ENCODE measurements around the gene RIBC2. TPM values are rescaled to one million over a fixed set of nuclear protein-coding genes. Genes with fewer than 3 reads are reported as not detected.
A peak's percentile ranks its signal among the peaks of the same experiment; 100 is the strongest.

The RIBC2 gene
- total and polyA plus RNA-seq, 2 of the 13 experiments (the other 11 are each of a cell fraction or from before 2014, with no cell fraction given), result 0.55 TPM; not detected in 1

- TF ChIP-seq, protein P1, sequence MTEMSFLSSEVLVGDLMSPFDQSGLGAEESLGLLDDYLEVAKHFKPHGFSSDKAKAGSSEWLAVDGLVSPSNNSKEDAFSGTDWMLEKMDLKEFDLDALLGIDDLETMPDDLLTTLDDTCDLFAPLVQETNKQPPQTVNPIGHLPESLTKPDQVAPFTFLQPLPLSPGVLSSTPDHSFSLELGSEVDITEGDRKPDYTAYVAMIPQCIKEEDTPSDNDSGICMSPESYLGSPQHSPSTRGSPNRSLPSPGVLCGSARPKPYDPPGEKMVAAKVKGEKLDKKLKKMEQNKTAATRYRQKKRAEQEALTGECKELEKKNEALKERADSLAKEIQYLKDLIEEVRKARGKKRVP (CRISPR knock-in tag; IDR thresholded peaks at IDR 0.05), result no peak
- no peak for TF ChIP-seq TP53 (CRISPR knock-in tag; conservative IDR thresholded peaks at IDR 0.05)
- TF ChIP-seq PHF21A (CRISPR knock-in tag; IDR thresholded peaks at IDR 0.05), result 0 out of 2 replicates have a peak, but pooled peaks have one; percentile 16
- no peak for TF ChIP-seq RARA (CRISPR knock-in tag; IDR thresholded peaks at IDR 0.05)
- TF ChIP-seq ZNF143 (CRISPR knock-in tag; IDR thresholded peaks at IDR 0.05), result no peak
- TF ChIP-seq ONECUT2 (CRISPR knock-in tag; IDR thresholded peaks at IDR 0.05), result no peak
- TF ChIP-seq XRCC5 (optimal IDR thresholded peaks at IDR 0.05; ENCODE audit: low read length), result peak; percentile 58
- TF ChIP-seq FOXC1 (CRISPR knock-in tag; IDR thresholded peaks at IDR 0.05; ENCODE audit: borderline replicate concordance), result no peak
- TF ChIP-seq SOX13 (IDR thresholded peaks at IDR 0.05), result no peak
- peak in 1 of 2 experiments; percentile 14; a peak in 1 of 4 replicates for TF ChIP-seq SOX13 (CRISPR knock-in tag; conservative IDR thresholded peaks at IDR 0.05 in 1 of 2, IDR thresholded peaks at IDR 0.05 in 1 of 2)
- no peak for TF ChIP-seq ZGPAT (CRISPR knock-in tag; IDR thresholded peaks at IDR 0.05)
- no peak for TF ChIP-seq ZNF562 (CRISPR knock-in tag; IDR thresholded peaks at IDR 0.05; ENCODE audit: borderline replicate concordance)
- no peak for TF ChIP-seq ARNT2 (CRISPR knock-in tag; IDR thresholded peaks at IDR 0.05; ENCODE audit: low read depth)
- peak; percentile 84 for TF ChIP-seq RAD21 (CRISPR knock-in tag; IDR thresholded peaks at IDR 0.05)
Measured at GRCh38 chr22:45441138-45441537, 27.6 kb downstream of the RIBC2 start (continued).

All from HepG2 (cell line).